HEK293T (cell line): ENCODE results near the gene FBXL13.
"Not testable (repeated sequence)": the region's sequence is repeated elsewhere in the genome, so short reads cannot be mapped to it uniquely, and the experiment has no call there.

Experiments used
- CTCF ChIA-PET: fragments of 350-600 bp; formaldehyde crosslinking; extraction: SDS; loops from one replicate; lab custom pipeline; 2021; ENCODE audit warnings: antibody characterized with exemption, inconsistent platforms; lab: Yijun Ruan, JAX
- POLR2A ChIA-PET: fragments of 350-600 bp; formaldehyde crosslinking; extraction: SDS; loops from one replicate; lab custom pipeline; 2020; ENCODE audit warnings: antibody characterized with exemption, inconsistent platforms; lab: Yijun Ruan, JAX
- DNase-seq: peaks from one replicate; pipeline ENCODE4 v3.0.0; 2012; ENCODE audit warnings: mixed read lengths; ENCODE audit errors: extremely low spot score
- ARNT ChIP-seq: fragments of 450-650 bp; IDR thresholded peaks from 2 replicates; pipeline ENCODE4 v1.6.1; 2017; ENCODE audit warnings: mild to moderate bottlenecking
- BHLHE40 ChIP-seq: fragments of 450-650 bp; IDR thresholded peaks from 2 replicates; pipeline ENCODE4 v1.6.1; 2016; ENCODE audit warnings: mild to moderate bottlenecking, moderate library complexity, borderline replicate concordance
- CTBP1 ChIP-seq: fragments of 450-650 bp; IDR thresholded peaks from 2 replicates; pipeline ENCODE4 v1.6.1; 2016; ENCODE audit warnings: borderline replicate concordance
- ELF4 ChIP-seq: fragments of 450-650 bp; IDR thresholded peaks from 2 replicates; pipeline ENCODE4 v1.6.1; 2017; ENCODE audit warnings: antibody characterized with exemption
- FOXA1 ChIP-seq: fragments of 450-650 bp; IDR thresholded peaks from 2 replicates; pipeline ENCODE4 v1.6.1; 2016; ENCODE audit warnings: mild to moderate bottlenecking
- FOXK2 ChIP-seq: fragments of 450-650 bp; IDR thresholded peaks from 2 replicates; pipeline ENCODE4 v1.6.1; 2016; ENCODE audit warnings: mild to moderate bottlenecking
- FOXM1 ChIP-seq: fragments of 450-650 bp; IDR thresholded peaks from 2 replicates; pipeline ENCODE4 v1.6.1; 2017; ENCODE audit warnings: mild to moderate bottlenecking, borderline replicate concordance
- HDGF ChIP-seq: fragments of 450-650 bp; IDR thresholded peaks from 2 replicates; pipeline ENCODE4 v1.6.1; 2017; ENCODE audit warnings: antibody characterized with exemption, borderline replicate concordance
- L3MBTL2 ChIP-seq: fragments of 450-650 bp; conservative IDR thresholded peaks from 2 replicates; pipeline ENCODE4 v1.6.1; 2016; ENCODE audit warnings: mild to moderate bottlenecking
- LEF1 ChIP-seq: fragments of 450-650 bp; IDR thresholded peaks from 2 replicates; pipeline ENCODE4 v1.6.1; 2017; ENCODE audit warnings: mild to moderate bottlenecking, borderline replicate concordance
- NFRKB ChIP-seq: fragments of 450-650 bp; IDR thresholded peaks from 2 replicates; pipeline ENCODE4 v1.6.1; 2016; ENCODE audit warnings: mild to moderate bottlenecking, moderate library complexity
- PKNOX1 ChIP-seq: fragments of 450-650 bp; IDR thresholded peaks from 2 replicates; pipeline ENCODE4 v1.6.1; 2016
- SP1 ChIP-seq: fragments of 450-650 bp; IDR thresholded peaks from 2 replicates; pipeline ENCODE4 v1.6.1; 2017
- SUZ12 ChIP-seq: fragments of 450-650 bp; IDR thresholded peaks from 2 replicates; pipeline ENCODE4 v1.6.1; 2016; ENCODE audit warnings: mild to moderate bottlenecking
- TARDBP ChIP-seq: fragments of 450-650 bp; IDR thresholded peaks from 2 replicates; pipeline ENCODE4 v1.6.1; 2016
- ZNF384 ChIP-seq: fragments of 450-650 bp; IDR thresholded peaks from 2 replicates; pipeline ENCODE4 v1.6.1; 2016

Gene FBXL13

GRCh38 chr7:102973096-102973802, 101.3 kb downstream of the FBXL13 start:
- ChIA-PET CTCF (no interaction called here), POLR2A (no interaction called here)
- DNase-seq: no peak
- TF ChIP-seq ARNT: no peak
- no peak for TF ChIP-seq PKNOX1
- no peak for TF ChIP-seq CTBP1
- no peak for TF ChIP-seq BHLHE40
- TF ChIP-seq ZNF384: no peak
- no peak for TF ChIP-seq SP1
- TF ChIP-seq FOXK2: no peak
- TF ChIP-seq L3MBTL2: no peak
- no peak for TF ChIP-seq NFRKB
- TF ChIP-seq FOXM1: no peak
- TF ChIP-seq TARDBP: no peak
- TF ChIP-seq HDGF: no peak
- TF ChIP-seq SUZ12: no peak
- no peak for TF ChIP-seq LEF1
- no peak for TF ChIP-seq ELF4
- no peak for TF ChIP-seq FOXA1

GRCh38 chr7:102967798-102968197, 106.8 kb downstream of the FBXL13 start:
- ChIA-PET POLR2A (no interaction called here), CTCF (no interaction called here)
- TF ChIP-seq BHLHE40: no peak
- no peak for TF ChIP-seq ARNT
- no peak for TF ChIP-seq NFRKB
- TF ChIP-seq SUZ12: no peak
- TF ChIP-seq FOXK2: no peak
- no peak for TF ChIP-seq PKNOX1
- no peak for TF ChIP-seq SP1
- no peak for TF ChIP-seq FOXA1
- TF ChIP-seq LEF1: no peak
- TF ChIP-seq ELF4: no peak
- TF ChIP-seq TARDBP: no peak
- no peak for TF ChIP-seq CTBP1
- no peak for TF ChIP-seq HDGF
- TF ChIP-seq FOXM1: no peak
- TF ChIP-seq ZNF384: no peak
- no peak for TF ChIP-seq L3MBTL2
- DNase-seq: no peak

- CTCF ChIA-PET: no interaction called here
- DNase-seq: no peak
- POLR2A ChIA-PET: no interaction called here
- TF ChIP-seq SUZ12: no peak
- TF ChIP-seq ELF4: no peak
- TF ChIP-seq LEF1: no peak
- TF ChIP-seq FOXM1: no peak
- TF ChIP-seq HDGF: no peak
- TF ChIP-seq SP1: no peak
- TF ChIP-seq FOXK2: no peak
These were observed 108.1 kb downstream of the FBXL13 start for GRCh38 chr7:102966465-102966864.

GRCh38 chr7:102961993-102962392, 112.6 kb downstream of the FBXL13 start:
- POLR2A ChIA-PET, DNase-seq, CTCF ChIA-PET: not testable (repeated sequence)

GRCh38 chr7:102958004-102958403, 116.6 kb downstream of the FBXL13 start:
- DNase-seq, CTCF ChIA-PET, POLR2A ChIA-PET: not testable (repeated sequence)

GRCh38 chr7:102954359-102954758, 120.2 kb downstream of the FBXL13 start:
- CTCF ChIA-PET, POLR2A ChIA-PET, DNase-seq: not testable (repeated sequence)

GRCh38 chr7:102953406-102953805, 121.2 kb downstream of the FBXL13 start:
- TF ChIP-seq FOXM1: no peak
- TF ChIP-seq FOXA1: no peak
- no peak for TF ChIP-seq SP1
- TF ChIP-seq FOXK2: no peak
- no peak for TF ChIP-seq L3MBTL2
- no peak for TF ChIP-seq NFRKB
- no peak for TF ChIP-seq ARNT
- no peak for TF ChIP-seq ELF4
- TF ChIP-seq CTBP1: no peak
- no peak for TF ChIP-seq BHLHE40
- no peak for TF ChIP-seq LEF1
- no peak for TF ChIP-seq HDGF
- TF ChIP-seq TARDBP: no peak
- TF ChIP-seq PKNOX1: no peak
- no peak for TF ChIP-seq ZNF384
- CTCF ChIA-PET: no interaction called here
- DNase-seq: no peak
- POLR2A ChIA-PET: no interaction called here
